Neural cell (in vitro differentiated cells): ENCODE data around the gene ZNF33B. TPM values are rescaled to one million over a fixed set of nuclear protein-coding genes. Genes with fewer than 3 reads are reported as not detected.

Experiments used
- H2AFZ ChIP-seq: fragments of 200-600, 300-800 bp; sonication (generic), shearing (Covaris generic); 2 replicates; pipeline ENCODE4 v1.6.0; 2014; ENCODE audit warnings: low read depth, mild to moderate bottlenecking, antibody characterized with exemption, low read length, moderate library complexity
- H3F3A ChIP-seq: fragments of 200-600 bp; shearing (Covaris generic); 2 replicates; pipeline ENCODE4 v1.6.1; 2016; ENCODE audit warnings: mild to moderate bottlenecking, moderate library complexity, mixed read lengths, antibody characterized with exemption, low read length; ENCODE audit not compliant: insufficient read depth, poor library complexity, severe bottlenecking
- H3K27ac ChIP-seq: fragments of 200-600, 300-800 bp; sonication (generic), shearing (Covaris generic); 2 replicates; pipeline ENCODE4 v1.5.1; 2014; ENCODE audit warnings: mild to moderate bottlenecking, low read length, moderate library complexity
- H3K27me3 ChIP-seq: fragments of 300-800, 200-600 bp; sonication (generic), shearing (Covaris generic); 2 replicates; pipeline ENCODE4 v1.6.0; 2014; ENCODE audit warnings: mild to moderate bottlenecking, low read depth, low read length, moderate library complexity; ENCODE audit not compliant: insufficient read depth
- H3K36me3 ChIP-seq: fragments of 300-800, 200-600 bp; sonication (generic), shearing (Covaris generic); 2 replicates; pipeline ENCODE4 v1.5.1; 2014; ENCODE audit warnings: mild to moderate bottlenecking, antibody characterized with exemption, low read length, moderate library complexity; ENCODE audit not compliant: insufficient read depth
- H3K4me2 ChIP-seq: fragments of 300-800, 200-600 bp; sonication (generic), shearing (Covaris generic); 2 replicates; pipeline ENCODE4 v1.6.0; 2014; ENCODE audit warnings: mild to moderate bottlenecking, low read length
- H3K4me3 ChIP-seq: fragments of 300-800, 200-600 bp; sonication (generic), shearing (Covaris generic); 2 replicates; pipeline ENCODE4 v1.5.1; 2014; ENCODE audit warnings: mild to moderate bottlenecking, low read length, moderate library complexity
- H3K79me2 ChIP-seq: fragments of 200-600 bp; shearing (Covaris generic); replicated peaks from 2 replicates; pipeline ENCODE4 v1.6.0; 2014; ENCODE audit warnings: mild to moderate bottlenecking, low read length, moderate library complexity; ENCODE audit not compliant: insufficient read depth
- H3K9ac ChIP-seq: fragments of 300-800, 200-600 bp; sonication (generic), shearing (Covaris generic); 2 replicates; pipeline ENCODE4 v1.6.1; 2016; ENCODE audit warnings: mild to moderate bottlenecking, low read length, mixed read lengths
- H3K9me2 ChIP-seq: fragments of 200-600 bp; shearing (Covaris generic); 2 replicates; pipeline ENCODE4 v1.6.1; 2016; ENCODE audit warnings: mild to moderate bottlenecking, low read length, mixed read lengths; ENCODE audit not compliant: insufficient read depth
- H3K9me3 ChIP-seq: fragments of 200-600, 300-800 bp; sonication (generic), shearing (Covaris generic); 2 replicates; pipeline ENCODE4 v1.6.1; 2016; ENCODE audit warnings: mild to moderate bottlenecking, mixed run types, low read length, moderate library complexity, mixed read lengths
- H4K20me1 ChIP-seq: fragments of 200-600 bp; shearing (Covaris generic); 2 replicates; pipeline ENCODE4 v1.6.1; 2016; ENCODE audit warnings: mild to moderate bottlenecking, mixed run types; ENCODE audit not compliant: insufficient read depth
- CTCF ChIP-seq: fragments of 450-650 bp; IDR thresholded peaks from 2 replicates; pipeline ENCODE4 v1.5.1; 2014; ENCODE audit warnings: antibody characterized with exemption, mild to moderate bottlenecking, moderate library complexity; ENCODE audit not compliant: poor library complexity, severe bottlenecking
- EP300 ChIP-seq: fragments of 450-650 bp; conservative IDR thresholded peaks from 2 replicates; pipeline ENCODE4 v1.6.1; 2014; ENCODE audit warnings: antibody characterized with exemption, mild to moderate bottlenecking, moderate library complexity; ENCODE audit not compliant: poor library complexity, severe bottlenecking
- EZH2 ChIP-seq: fragments of 200-600, 300-800 bp; shearing (Covaris generic), sonication (generic); IDR thresholded peaks from 2 replicates; pipeline ENCODE4 v1.6.1; 2014; ENCODE audit warnings: antibody characterized with exemption, low read length, borderline replicate concordance, mild to moderate bottlenecking; ENCODE audit not compliant: insufficient read depth, poor library complexity, severe bottlenecking
- MXI1 ChIP-seq: fragments of 450-650 bp; conservative IDR thresholded peaks from 2 replicates; pipeline ENCODE4 v1.6.1; 2014; ENCODE audit warnings: antibody characterized with exemption, mild to moderate bottlenecking; ENCODE audit not compliant: poor library complexity, severe bottlenecking
- POLR2AphosphoS5 ChIP-seq: IDR thresholded peaks from 2 replicates; pipeline ENCODE4 v1.6.1; 2012
- RAD21 ChIP-seq: fragments of 450-650 bp; conservative IDR thresholded peaks from 2 replicates; pipeline ENCODE4 v1.6.1; 2014; ENCODE audit warnings: antibody characterized with exemption, mild to moderate bottlenecking, moderate library complexity
- REST ChIP-seq: IDR thresholded peaks from 2 replicates; pipeline ENCODE4 v1.6.1; 2012; ENCODE audit warnings: borderline replicate concordance
- SMC3 ChIP-seq: fragments of 450-650 bp; conservative IDR thresholded peaks from 2 replicates; pipeline ENCODE4 v1.6.1; 2014; ENCODE audit warnings: antibody characterized with exemption, mild to moderate bottlenecking, moderate library complexity; ENCODE audit not compliant: poor library complexity
- TAF1 ChIP-seq: IDR thresholded peaks from 2 replicates; pipeline ENCODE4 v1.6.1; 2012; ENCODE audit warnings: low read depth
- polyA plus RNA-seq: library from polyadenylated mRNA; depleted of rRNA; stranded (reverse); fragments of >200 nt; gene quantifications from 2 replicates; pipeline ENCODE4 v1.2.3, GENCODE V29; 2014

ZNF33B gene
- polyA plus RNA-seq, 1 donor from 2014 or later: 50.0 TPM

- Histone ChIP-seq H3K9me3 (no peaks in the 10 kb centered on the region), H3K9me2 (no peaks in the 10 kb centered on the region), H3K9ac (no peak overlapping the region), H3K36me3 (no peaks in the 10 kb centered on the region), H4K20me1 (no peaks in the 10 kb centered on the region), H3K27me3 (no peaks in the 10 kb centered on the region), H3K4me2 (no peak overlapping the region), H2AFZ (no peak overlapping the region), H3K79me2 (peaks cover 4% of the 10 kb centered on the region), H3F3A (no peaks in the 10 kb centered on the region), H3K4me3 (no peak overlapping the region), H3K27ac (no peak overlapping the region)
- TF ChIP-seq EP300 (no peak), EZH2 (no peak), MXI1 (no peak), RAD21 (no peak), CTCF (no peak), POLR2AphosphoS5 (no peak), SMC3 (no peak), TAF1 (no peak), REST (no peak)
Observed at GRCh38 chr10:42630537-42631134, 7.7 kb downstream of the ZNF33B start.

GRCh38 chr10:42623929-42624328 is 14.4 kb downstream of the ZNF33B start:
- Histone ChIP-seq H3K27me3 (no peaks in the 10 kb centered on the region), H4K20me1 (no peaks in the 10 kb centered on the region), H3K9ac (no peak overlapping the region), H3K36me3 (peaks cover 6% of the 10 kb centered on the region), H3K27ac (no peak overlapping the region), H2AFZ (no peak overlapping the region), H3K4me3 (no peak overlapping the region), H3K9me2 (no peaks in the 10 kb centered on the region), H3K4me2 (no peak overlapping the region), H3K79me2 (no peaks in the 10 kb centered on the region), H3F3A (no peaks in the 10 kb centered on the region), H3K9me3 (no peaks in the 10 kb centered on the region)
- TF ChIP-seq RAD21: no peak
- TF ChIP-seq EP300: no peak
- no peak for TF ChIP-seq EZH2
- no peak for TF ChIP-seq TAF1
- TF ChIP-seq MXI1: no peak
- TF ChIP-seq POLR2AphosphoS5: no peak
- no peak for TF ChIP-seq REST
- no peak for TF ChIP-seq CTCF
- TF ChIP-seq SMC3: no peak
